Activated T-cell treated with anti-CD3 and anti-CD28 coated beads for 24 hours (primary cell): ENCODE measurements around the gene ATF6.

ENCODE experiments used
- DNase-seq: peaks from one replicate; pipeline ENCODE4 v3.0.0-alpha.2; 2020; ENCODE audit warnings: low read depth

Gene ATF6

GRCh38 chr1:162003830-162004215 is 237.7 kb downstream of the ATF6 start:
- no peak for DNase-seq

GRCh38 chr1:162004441-162004950 is 238.4 kb downstream of the ATF6 start:
- DNase-seq = no peak

GRCh38 chr1:162006081-162006480 is 240.0 kb downstream of the ATF6 start:
- DNase-seq = no peak

- DNase-seq = no peak
Measured at GRCh38 chr1:162007466-162007865, 241.3 kb downstream of the ATF6 start.

GRCh38 chr1:162008799-162009198 is 242.7 kb downstream of the ATF6 start:
- no peak for DNase-seq

- DNase-seq = no peak
Measured at GRCh38 chr1:162009501-162010174, 243.5 kb downstream of the ATF6 start.

GRCh38 chr1:162010175-162010506 is 244.0 kb downstream of the ATF6 start:
- DNase-seq = no peak

- DNase-seq = no peak
Measured at GRCh38 chr1:162011337-162012012, 245.4 kb downstream of the ATF6 start.

GRCh38 chr1:162013289-162013688 is 247.2 kb downstream of the ATF6 start:
- DNase-seq = no peak
